Activated T-cell treated with anti-CD3 and anti-CD28 coated beads for 1 hour (primary cell): Measurements from ENCODE around the gene DYNC1I2.

Experiments
- DNase-seq: peaks from one replicate; pipeline ENCODE4 v3.0.0-alpha.2; 2020; ENCODE audit warnings: low read depth

The DYNC1I2 gene

DNA sequence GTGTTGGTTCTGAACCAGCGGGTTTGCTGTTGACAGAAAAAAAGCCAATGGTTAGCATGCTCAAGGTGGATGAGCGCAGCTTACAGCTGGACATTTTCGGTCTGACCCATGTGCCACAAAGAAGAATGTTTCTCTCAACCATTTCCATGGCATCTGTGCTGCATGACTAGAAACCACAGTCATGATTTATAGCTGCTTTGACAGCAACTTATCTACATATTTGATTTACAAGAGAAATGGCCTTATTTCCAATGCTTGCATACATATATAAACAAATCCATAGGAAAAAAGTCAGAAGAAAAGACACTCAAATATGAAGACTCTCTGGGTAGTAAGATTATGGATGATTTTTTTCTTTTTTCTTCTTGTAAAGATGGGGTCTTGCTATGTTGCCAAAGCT, 98.2 kb downstream of the DYNC1I2 start:
- no peak for DNase-seq

DNA sequence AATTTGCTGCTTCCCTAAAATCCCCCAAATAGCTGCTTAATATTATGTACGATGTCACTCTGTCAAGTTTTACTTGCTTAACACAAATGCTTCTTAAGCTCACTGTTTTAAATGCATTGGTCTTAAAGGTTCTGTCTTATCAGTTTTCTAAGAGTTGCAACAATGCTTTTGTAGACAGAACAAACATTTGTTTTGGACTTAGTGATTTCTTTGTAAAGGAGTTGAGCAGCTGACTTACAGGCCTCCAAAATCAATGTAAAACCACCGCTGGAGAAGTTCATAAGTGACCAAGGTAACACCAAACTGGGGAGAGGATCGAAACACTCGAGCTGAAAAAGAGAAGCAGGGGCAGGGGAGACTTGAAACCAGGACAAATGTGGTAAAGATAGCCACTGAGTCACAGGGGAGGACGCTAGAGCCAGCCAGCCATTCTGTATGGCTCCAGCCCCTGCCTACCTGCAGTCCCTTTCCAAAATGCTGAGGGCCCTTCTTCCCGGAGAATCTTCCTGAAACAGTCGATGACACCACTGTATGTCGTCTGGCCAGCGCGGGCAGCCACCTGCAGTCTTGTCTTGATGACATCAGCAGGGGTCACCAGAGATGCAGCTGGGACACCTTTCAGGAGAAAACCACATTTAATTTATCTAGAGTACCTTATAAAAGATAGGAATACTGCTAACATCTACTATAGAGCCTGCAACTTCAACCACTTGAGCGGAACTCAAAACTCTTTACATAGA, 100.2 kb downstream of the DYNC1I2 start:
- no peak for DNase-seq

DNA sequence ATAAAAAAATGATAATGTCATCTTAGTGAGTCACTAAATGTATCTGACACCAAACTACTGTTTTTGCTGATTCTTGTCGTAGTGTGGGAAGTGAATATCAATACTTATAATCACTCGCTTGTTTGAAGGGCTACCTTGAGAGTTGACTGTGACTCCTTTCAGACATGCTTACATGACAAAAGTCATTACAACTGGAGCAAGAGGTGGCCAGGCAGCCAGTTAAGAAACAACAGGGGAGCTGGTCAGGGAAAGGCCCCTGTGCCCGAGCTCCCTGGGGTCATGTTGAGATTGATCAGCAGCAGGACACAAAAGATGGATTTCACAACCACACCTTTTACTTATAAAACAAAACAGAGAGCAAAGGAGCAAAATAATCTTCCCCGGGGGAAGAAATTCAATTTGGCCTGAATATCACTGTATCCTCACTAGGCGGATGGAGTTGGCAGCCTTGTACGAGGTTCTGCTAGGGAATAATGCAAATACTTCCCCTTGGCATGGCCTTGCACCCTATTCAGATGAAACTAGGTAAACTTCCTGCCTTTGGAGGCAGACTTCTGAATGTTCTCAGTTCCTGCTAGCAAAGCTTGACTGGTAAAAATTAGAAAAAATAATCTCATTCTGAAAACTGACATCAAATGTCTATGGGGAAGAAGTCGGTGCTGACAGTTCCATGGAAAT, 101.2 kb downstream of the DYNC1I2 start:
- DNase-seq, result no peak

DNA sequence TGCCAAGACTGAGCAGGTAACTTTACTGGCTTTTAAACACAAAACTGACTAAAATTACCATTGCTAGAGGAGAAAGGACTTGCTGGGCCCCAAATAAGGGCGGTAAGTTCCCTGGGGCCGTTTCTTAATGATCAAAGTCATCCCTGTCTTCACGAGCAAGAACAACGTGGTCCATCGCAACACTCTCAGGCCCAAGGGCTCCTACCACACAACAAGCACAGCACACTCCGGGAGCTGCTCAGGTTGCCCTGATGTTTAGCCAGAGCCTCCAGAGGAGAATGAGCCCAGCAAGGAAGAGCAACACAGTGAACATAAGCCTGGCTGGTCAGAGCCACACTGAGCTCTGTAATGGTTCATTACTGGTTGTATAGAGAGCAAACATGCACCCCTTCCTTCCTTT, 102.7 kb downstream of the DYNC1I2 start:
- no peak for DNase-seq

DNA sequence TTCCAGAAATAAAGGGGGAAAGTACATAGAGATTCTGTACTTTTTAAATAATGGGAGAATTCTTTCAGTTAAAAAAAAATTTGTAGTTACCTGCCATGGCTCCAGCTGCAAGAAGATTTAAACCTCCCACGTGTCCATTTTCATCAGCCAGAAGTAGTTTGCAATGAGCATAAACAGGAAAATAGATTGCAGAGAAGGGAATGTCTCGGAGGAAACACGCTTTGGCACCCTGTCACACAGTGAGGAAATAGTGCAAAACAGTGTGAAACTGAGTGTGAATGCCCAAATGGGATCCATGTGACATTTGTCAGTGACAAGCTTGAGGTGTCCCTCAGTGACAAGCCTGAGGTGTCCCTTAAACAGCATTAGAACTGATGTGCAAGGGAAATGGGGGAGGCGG, 104.1 kb downstream of the DYNC1I2 start:
- DNase-seq, result no peak

DNA sequence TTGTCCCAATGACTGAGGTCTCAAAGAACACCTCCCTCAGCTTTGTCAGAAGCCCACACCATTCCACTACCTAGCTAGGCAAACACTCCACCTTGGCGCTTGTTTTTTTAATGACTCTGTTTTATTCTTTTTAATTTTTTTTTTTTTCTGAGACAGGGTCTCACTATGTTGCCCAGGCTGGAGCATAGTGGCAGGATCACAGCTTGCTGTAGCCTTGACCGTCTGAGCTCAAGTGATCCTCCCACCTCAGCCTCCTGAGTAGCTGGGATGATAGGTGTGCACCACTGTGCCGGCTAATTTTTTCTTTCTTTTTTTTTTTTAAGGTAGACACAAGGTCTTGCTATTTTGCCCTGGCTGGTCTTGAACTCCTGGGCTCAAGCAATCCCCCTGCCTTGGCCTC, 104.9 kb downstream of the DYNC1I2 start:
- DNase-seq, result no peak

DNA sequence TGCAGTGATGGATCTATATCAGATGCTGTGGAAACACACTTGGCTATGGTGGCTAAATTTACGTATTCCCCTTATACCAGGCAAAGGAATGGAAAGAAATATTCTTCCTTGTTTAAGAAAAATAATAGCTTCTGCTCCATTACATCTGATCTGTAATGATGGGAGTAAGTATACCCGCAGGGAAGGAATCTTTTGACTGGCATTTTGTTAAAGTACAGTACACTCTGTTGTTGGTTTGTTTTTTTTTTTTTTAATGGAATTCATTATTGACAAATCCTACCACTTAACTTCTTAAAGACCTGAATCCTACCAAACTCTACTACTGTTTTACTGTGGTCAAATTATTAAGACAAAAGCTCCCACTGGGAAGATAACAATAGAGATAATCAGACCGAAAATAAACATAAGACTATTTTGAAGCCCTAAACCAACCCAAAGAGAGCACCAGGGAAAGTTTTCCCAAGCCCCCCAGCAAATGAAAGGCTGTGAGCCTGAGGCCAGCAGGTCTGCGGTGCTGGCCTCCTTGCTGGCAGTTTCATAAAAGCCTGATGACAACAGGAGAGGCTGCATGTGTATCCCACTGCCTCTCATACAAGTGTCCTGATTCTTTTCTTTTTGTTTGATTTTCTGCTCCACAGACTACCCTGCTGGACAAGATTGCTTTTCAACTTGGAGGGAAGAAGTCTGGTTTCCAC, 105.8 kb downstream of the DYNC1I2 start:
- no peak for DNase-seq

DNA sequence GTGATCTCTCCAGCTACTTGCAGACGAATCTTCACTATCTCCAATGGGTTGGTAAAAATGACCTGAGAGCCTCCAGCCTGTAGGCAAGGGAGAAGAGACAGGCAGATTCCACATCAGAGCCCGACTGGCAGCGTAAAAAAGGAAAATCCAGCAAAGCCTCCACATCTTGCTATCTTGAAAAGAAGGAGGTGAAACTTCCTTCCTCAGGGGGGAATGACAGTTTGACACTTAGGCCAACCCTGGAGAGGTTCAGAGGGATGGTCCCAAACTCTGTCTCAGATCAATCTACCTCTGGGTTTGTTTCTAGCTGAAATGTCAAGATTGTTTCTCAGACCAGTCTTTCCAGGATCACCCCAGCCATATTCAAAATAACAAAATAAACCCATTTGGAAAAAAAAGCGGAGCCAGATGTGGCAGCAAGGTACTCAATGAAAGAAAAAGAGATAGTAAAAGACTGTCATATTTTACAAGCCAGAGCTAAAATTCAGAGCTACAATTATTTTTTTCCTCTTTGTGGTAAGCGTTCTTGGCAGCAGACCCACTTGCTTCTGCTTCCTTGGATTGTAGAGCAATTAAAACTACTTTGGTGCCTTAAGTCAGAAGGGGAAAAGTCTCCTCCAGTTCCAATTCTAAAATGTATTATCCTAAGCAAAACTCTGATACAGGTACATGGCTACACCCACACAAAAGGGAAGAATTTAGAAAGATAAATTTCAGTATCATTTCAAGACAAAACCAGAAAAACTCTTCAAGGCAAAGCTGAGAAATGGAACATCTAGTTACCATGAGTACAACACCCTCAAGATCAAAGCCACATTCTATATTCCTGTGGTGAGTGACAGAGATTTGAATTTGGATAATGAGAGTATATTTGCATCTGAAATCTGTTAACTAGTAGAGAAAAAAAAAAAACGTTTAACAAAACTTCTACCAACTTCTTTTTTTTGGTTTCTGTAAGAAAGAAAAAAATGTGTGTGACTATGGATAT, 106.7 kb downstream of the DYNC1I2 start:
- DNase-seq, result no peak

DNA sequence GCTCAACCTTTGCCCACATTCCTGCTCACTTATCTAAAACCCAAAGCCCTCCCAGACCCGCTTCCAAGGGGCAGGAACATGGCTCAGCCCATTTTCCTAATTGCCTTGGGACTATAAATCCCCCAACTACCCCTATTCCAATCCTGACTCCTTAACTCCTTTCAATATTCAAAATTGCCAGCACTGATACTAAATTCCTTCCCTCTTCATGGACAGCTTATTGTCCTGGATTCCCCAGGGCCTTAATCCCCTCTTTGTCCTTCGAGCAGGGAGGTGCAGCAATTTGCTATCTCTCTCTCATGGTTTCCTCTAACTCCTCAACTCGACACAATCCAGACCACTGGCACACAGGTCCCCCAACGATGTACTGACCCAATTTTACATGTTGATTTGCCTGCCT, 107.6 kb downstream of the DYNC1I2 start:
- DNase-seq, result no peak
